Activated effector memory CD4-positive, alpha-beta T cell treated with Interleukin-2 at 50 U/mL for 16 hours (primary cell): Measurements from ENCODE around the gene PNPLA7.
A peak's percentile ranks its signal among the peaks of the same experiment; 100 is the strongest.
"Not testable (repeated sequence)": the region's sequence is repeated elsewhere in the genome, so short reads cannot be mapped to it uniquely, and the experiment has no call there.

Experiments
- DNase-seq: peaks from one replicate; pipeline ENCODE4 v3.0.0-alpha.2; 2020

PNPLA7 gene

GRCh38 chr9:137550231-137550621, at the start of gene PNPLA7:
Gene PNPLA7, minus strand, starts transcription at chr9:137550402. Its CDS starts 205 bp downstream, at chr9:137550197.
- DNase-seq: peak; percentile 26

- DNase-seq: no peak
These were observed 48.7 kb upstream of the PNPLA7 start for GRCh38 chr9:137598943-137599342.

- DNase-seq: not testable (repeated sequence)
These were observed 46.4 kb upstream of the PNPLA7 start for GRCh38 chr9:137596577-137596976.

GRCh38 chr9:137593176-137593575, 43.0 kb upstream of the PNPLA7 start:
- no peak for DNase-seq

DNA sequence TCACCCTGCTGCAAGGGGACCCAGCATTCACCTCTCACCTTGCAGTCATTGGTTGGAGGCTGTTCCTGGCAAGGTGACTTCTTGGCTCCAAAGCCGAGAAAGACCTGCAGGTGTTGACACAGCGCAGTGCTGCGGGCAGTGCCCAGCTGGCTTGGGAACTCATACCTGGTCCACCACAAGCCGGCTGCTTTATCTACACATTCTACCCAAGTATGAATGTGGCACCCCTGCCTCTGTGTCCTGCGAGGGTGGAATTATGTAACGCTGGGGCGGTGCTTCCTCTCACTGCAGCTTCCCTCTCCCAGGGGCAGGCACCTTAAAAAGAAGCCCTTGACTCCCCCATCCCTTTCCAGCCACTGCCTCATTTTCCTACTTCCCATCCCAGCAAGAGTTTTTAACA, 42.6 kb upstream of the PNPLA7 start:
- no peak for DNase-seq

GRCh38 chr9:137590469-137591383, 40.5 kb upstream of the PNPLA7 start, which contains the start of gene ZMYND19:
Gene ZMYND19, minus strand, starts transcription at chr9:137590512. Its CDS starts 249 bp downstream, at chr9:137590263.
- peak; percentile 84 for DNase-seq

GRCh38 chr9:137590123-137590468, 39.9 kb upstream of the PNPLA7 start:
- no peak for DNase-seq

GRCh38 chr9:137589441-137590122, 39.4 kb upstream of the PNPLA7 start:
- DNase-seq: no peak

GRCh38 chr9:137588891-137589290, 38.7 kb upstream of the PNPLA7 start:
- no peak for DNase-seq

DNA sequence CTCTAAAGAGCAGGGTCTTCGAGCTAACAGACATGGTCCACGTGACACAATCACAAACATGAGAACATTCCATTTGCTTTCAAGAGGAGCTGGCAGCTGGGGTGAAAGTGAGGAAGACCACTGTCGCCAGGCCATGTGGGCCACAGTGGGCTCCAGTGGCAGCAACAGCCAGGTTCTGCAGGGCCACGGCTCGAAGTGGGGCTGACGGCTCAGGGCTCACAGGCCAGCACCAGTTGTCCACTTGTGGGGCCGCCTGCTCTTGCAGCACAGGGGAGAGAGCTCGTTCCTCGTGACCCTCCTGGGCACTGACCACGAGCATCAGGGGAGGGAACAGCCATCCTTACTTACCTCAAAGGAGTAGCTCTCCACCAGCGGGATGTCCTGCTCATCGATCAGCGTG, 38.1 kb upstream of the PNPLA7 start:
- no peak for DNase-seq

DNA sequence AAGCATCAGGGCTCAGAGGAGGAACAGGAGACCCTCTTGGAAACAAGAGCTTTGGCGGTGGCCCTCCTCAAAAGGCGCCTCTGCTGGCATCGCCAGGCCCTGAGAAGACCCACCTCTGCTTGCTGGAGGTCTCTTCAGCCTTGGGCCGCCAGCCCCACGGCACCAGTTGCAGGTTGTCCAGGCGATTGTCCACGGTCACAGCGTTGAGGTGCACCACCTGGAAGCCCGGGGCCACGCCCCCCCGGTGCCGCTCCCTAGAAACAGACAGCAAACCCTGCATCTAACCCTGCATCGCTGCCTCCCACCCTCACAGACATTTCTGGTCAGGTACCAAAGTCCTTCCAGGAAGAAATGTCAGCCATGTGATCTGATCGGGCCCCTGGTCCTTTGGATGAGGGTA, 36.7 kb upstream of the PNPLA7 start:
- no peak for DNase-seq

DNA sequence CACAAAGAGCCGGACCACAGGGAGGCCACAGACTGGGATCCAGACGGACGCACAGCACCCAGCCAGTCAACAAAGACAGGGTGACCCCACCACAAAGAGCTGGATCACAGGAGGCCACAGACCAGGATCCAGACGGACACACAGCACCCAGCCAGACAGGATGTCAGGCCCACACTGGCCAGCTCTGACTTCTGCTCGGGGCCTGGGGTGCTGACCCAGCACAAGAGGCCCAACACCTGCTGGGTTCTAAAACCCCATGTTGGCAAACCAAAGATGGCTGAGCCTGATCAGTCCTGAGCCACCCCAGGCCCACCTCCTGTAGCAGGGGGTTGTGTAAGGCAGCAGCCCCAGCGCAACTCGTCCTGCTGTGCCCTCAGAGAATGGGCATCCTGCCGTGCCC, 33.8 kb upstream of the PNPLA7 start:
- DNase-seq: no peak

DNA sequence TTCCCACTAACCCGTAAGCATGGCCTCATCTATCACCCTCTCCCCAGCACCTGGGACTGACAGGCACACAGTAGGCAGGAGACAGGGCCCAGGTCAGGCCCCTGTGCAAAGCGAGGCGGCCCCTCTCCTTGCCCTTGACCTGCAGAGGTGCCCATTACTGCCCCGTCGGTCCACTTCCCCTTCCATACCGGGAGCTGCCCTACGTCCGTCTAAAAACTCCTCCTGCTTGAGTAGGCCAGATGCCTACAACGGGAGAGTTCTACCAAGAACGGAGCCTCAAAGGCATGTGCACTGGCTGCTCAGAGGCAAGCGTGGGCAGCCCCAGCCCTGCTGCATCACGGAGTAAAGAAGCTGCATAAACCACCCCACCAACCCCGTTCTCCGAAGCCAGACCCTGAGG, 33.1 kb upstream of the PNPLA7 start:
- no peak for DNase-seq

DNA sequence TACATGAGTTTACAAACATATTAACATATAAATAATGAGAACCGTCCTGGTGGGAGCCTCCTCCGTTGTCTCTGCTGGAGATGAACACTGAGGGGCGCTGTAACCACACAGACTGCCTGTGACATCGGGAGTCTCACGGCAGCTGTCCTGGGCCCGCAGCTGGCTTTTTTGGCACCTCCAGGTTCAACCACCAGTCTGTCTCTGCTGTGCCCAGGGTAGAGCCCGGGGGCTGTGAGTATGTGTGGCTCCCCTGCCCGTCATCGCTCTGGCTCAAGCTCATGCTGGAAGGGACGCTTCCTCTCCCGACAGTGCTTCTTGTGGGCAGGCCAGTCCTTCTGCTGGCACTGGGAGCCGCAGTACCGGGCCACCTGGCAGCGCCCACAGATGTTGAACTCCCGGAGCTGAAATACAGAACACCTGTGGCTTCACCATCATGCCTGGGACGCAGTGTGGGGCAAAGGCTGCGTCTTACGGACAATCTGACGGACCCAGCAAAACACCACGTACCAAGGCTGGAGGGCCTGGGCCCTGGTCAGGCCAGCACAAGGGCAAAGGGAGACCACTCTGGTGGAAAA, 32.2 kb upstream of the PNPLA7 start:
- DNase-seq: no peak

DNA sequence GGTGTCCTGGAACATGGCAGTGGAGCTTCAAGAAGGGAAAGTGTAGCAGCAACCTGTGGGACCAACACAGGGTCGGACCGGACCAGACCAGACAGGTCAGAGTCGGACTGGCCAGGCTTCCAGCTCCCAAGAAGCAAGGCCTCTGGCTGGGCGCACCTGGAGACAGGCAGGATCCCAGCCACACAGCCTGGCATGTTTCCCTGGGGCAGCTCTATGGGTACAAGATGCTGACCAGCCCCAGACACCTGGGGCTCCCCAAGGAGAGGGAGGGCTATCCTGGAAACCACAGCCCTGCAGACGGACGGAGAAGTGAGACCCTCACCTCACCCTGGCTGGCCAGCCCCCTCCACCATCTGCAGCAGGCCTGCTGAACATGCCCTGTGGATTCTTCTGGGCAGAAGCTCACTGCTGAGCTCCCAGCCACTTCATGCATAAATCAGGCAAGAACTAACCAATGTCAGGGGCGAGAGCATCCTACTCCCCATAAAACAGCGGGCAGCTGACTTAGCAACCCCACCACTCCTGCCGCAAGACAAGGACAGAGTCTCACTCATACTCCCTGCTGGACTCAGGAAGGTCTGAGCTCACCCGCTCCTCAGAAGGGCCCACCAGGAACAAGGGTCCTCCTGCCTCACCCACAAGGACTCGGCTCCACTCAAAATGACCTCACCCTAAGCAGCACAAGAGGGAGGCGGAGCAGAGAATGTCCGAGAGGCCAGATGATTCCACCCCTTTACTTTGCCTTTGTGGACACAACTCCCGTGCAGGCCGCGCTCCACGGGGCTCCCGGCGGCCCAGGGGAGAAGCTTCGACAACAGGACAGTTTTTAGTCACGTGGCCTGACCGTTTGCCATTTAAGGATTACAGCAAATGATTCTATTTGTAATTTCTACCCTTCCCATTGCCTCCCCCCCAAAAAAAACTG, 31.4 kb upstream of the PNPLA7 start:
- no peak for DNase-seq

DNA sequence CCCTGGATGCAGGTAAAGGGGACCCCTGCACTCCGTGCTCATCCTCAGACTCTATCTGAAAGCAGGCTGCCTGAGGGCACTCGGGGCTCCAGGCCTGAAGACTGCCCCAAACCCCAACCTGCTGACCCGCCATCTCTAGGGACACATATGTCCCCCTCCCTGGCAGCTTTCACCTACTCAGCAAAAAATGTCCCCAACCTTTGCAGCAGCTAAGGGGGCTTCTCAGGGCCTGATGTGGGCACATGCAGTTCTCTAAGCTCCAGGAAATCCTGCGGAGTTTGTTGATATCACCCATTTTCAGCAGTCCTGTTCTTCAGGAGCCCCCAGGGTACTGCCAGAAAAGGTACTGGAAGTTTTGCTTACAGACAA, 30.7 kb upstream of the PNPLA7 start:
- DNase-seq: no peak

DNA sequence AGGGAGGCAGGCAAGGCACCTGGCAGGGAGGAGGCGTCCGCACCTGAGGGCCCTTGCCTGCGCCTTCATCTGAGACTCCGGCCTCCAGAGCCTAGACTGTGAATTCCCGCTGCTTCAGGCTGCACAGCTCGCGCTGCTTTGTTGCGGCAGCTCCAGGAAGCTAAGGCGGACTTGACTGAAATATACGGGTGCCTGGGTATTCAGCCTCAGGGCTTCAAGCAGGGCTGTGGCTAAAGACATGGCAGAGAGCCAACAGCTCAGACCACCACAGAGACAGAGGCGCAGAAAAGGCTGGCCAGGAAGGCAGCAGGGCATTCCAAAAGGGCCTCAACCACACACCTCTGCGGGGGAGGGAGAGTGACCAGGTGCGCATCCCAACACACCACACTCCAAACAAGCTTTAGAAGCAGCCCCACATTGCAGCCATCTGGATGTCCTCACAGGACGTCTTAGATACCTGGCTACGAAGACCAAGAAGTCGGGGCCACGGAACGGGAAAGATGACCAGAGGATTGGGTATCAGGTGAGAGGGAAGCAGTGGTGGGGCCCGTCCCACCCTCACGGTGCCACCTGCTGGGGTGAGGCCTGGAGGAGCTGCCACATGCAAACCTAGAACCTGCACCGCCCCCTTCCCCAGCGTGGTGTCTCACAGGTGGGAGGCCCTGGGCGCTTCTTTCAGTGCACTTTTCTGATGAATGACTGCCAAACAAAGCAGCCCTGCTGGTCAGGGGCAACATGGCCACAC, 30.2 kb upstream of the PNPLA7 start:
- DNase-seq: no peak

GRCh38 chr9:137579259-137579604, 29.0 kb upstream of the PNPLA7 start:
- no peak for DNase-seq

- DNase-seq: peak; percentile 93
These were observed 28.5 kb upstream of the PNPLA7 start, which contains the start of gene DPH7 for GRCh38 chr9:137578518-137579258. Gene DPH7, minus strand, starts transcription at chr9:137578925. Its CDS starts 148 bp downstream, at chr9:137578777.

- DNase-seq: no peak
These were observed 25.7 kb upstream of the PNPLA7 start for GRCh38 chr9:137575716-137576411.

GRCh38 chr9:137575364-137575715, 25.1 kb upstream of the PNPLA7 start:
- DNase-seq: no peak
